ENCODE results near the gene FXYD4.

GRCh38 chr10:43407576-43408330, 36.3 kb downstream of the FXYD4 start:
- TF ChIP-seq CTCF (IDR thresholded peaks at IDR 0.05) (peak in 3 of 4 experiments; percentile 47 to 63 (median 58)), POLR2A (IDR thresholded peaks at IDR 0.05) (peak; percentile 47 to 51), EP300 (IDR thresholded peaks at IDR 0.05) (no peak), POLR2AphosphoS5 (IDR thresholded peaks at IDR 0.05) (peak; percentile 98)
